ENCODE data around the gene SIX3.

The SIX3 gene

DNA sequence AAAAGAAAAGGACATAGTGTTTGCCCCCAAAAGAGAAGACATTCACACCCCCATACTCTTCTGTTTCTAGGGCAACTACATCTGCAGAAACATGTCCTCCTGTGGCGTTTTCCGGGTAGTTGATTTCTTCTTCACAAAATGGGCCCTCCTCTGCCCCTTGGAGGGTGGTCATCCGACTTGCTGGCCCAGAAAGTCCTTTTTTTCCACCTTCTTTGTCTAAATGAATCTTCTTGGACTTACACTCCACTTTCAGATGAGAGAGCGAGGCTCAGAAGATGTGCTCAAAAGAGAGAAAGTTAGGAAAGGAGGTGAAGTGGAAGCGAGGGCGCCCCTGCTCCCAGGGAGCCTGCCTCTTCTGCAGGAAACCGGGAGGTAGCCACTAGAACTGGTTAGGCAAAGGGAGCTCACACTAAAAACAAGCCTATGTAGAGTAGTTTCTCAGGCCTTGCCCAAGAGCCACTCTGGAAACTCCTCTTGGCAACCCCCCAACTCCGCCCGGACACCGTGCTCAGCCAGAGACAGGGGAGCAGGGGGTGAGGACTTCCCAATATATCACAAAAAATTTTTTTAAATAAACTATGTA lies 10.2 kb upstream of the SIX3 start:
- TF ChIP-seq, protein P1, sequence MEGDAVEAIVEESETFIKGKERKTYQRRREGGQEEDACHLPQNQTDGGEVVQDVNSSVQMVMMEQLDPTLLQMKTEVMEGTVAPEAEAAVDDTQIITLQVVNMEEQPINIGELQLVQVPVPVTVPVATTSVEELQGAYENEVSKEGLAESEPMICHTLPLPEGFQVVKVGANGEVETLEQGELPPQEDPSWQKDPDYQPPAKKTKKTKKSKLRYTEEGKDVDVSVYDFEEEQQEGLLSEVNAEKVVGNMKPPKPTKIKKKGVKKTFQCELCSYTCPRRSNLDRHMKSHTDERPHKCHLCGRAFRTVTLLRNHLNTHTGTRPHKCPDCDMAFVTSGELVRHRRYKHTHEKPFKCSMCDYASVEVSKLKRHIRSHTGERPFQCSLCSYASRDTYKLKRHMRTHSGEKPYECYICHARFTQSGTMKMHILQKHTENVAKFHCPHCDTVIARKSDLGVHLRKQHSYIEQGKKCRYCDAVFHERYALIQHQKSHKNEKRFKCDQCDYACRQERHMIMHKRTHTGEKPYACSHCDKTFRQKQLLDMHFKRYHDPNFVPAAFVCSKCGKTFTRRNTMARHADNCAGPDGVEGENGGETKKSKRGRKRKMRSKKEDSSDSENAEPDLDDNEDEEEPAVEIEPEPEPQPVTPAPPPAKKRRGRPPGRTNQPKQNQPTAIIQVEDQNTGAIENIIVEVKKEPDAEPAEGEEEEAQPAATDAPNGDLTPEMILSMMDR (IDR thresholded peaks at IDR 0.05; ENCODE audit: low read depth, low read length) = no peak
- no peak for DNase-seq (ENCODE audit: extremely low read depth, low read depth)

- DNase-seq (ENCODE audit: extremely low read depth, low read depth) = no peak
- TF ChIP-seq, protein P1 (IDR thresholded peaks at IDR 0.05; ENCODE audit: low read depth, low read length) = no peak
These were observed 9.4 kb upstream of the SIX3 start for GRCh38 chr2:44932079-44932478.

GRCh38 chr2:44932564-44933392 lies 8.7 kb upstream of the SIX3 start:
- TF ChIP-seq, protein P1 (IDR thresholded peaks at IDR 0.05; ENCODE audit: low read depth, low read length) = no peak
- DNase-seq (ENCODE audit: extremely low read depth, low read depth) = no peak

GRCh38 chr2:44933434-44933951 lies 8.0 kb upstream of the SIX3 start:
- TF ChIP-seq, protein P1 (IDR thresholded peaks at IDR 0.05; ENCODE audit: low read depth, low read length) = no peak
- DNase-seq (ENCODE audit: extremely low read depth, low read depth) = no peak

GRCh38 chr2:44934038-44934982 lies 7.2 kb upstream of the SIX3 start:
- DNase-seq (ENCODE audit: extremely low read depth, low read depth) = no peak
- TF ChIP-seq, protein P1 (IDR thresholded peaks at IDR 0.05; ENCODE audit: low read depth, low read length) = no peak

GRCh38 chr2:44934983-44935728 lies 6.3 kb upstream of the SIX3 start:
- TF ChIP-seq, protein P1 (IDR thresholded peaks at IDR 0.05; ENCODE audit: low read depth, low read length) = no peak
- no peak for DNase-seq (ENCODE audit: extremely low read depth, low read depth)
